DND-41 (cell line): Measurements from ENCODE around the gene MAGEA11.

ENCODE experiments used
- ATAC-seq: fragments of 200-7000 bp; cut with Tn5 transposase; 3 replicates; pipeline ENCODE4 v1.9.1; 2021; ENCODE audit warnings: low read depth; ENCODE audit not compliant: insufficient read depth
- DNase-seq: peaks from one replicate; pipeline ENCODE4 v3.0.0-alpha.2; 2020
- H2AFZ ChIP-seq: 2 replicates; pipeline ENCODE4 v1.6.0; 2012; ENCODE audit warnings: low read depth, low read length
- H3K27ac ChIP-seq: 2 replicates; pipeline ENCODE4 v1.5.1; 2012; ENCODE audit warnings: low read length, inconsistent platforms
- H3K27me3 ChIP-seq: fragments of 200-600 bp; sonication (generic); 2 replicates; pipeline ENCODE4 v1.6.0; 2012; ENCODE audit warnings: low read length, mild to moderate bottlenecking, inconsistent platforms; ENCODE audit not compliant: insufficient read depth, poor library complexity
- H3K36me3 ChIP-seq: 2 replicates; pipeline ENCODE4 v1.5.1; 2012; ENCODE audit warnings: low read length, inconsistent platforms; ENCODE audit not compliant: insufficient read depth
- H3K4me1 ChIP-seq: 2 replicates; pipeline ENCODE4 v1.5.1; 2012; ENCODE audit warnings: mild to moderate bottlenecking, low read length; ENCODE audit not compliant: insufficient read depth
- H3K4me2 ChIP-seq: 2 replicates; pipeline ENCODE4 v1.6.0; 2012; ENCODE audit warnings: mild to moderate bottlenecking, moderate library complexity, low read length, inconsistent platforms; ENCODE audit not compliant: insufficient read depth
- H3K4me3 ChIP-seq, 2 experiments: fragments of 200-600 bp in 1 of 2; shearing (Covaris generic) in 1 of 2; 2 replicates each; pipeline ENCODE4 v1.5.1; 2012 to 2016; ENCODE audit warnings: inconsistent platforms in 2 of 2, low read length in 2 of 2, mild to moderate bottlenecking in 2 of 2, low read depth in 1 of 2, moderate library complexity in 1 of 2
- H3K79me2 ChIP-seq: 2 replicates; pipeline ENCODE4 v1.6.0; 2012; ENCODE audit warnings: low read length, inconsistent platforms; ENCODE audit not compliant: insufficient read depth
- H3K9ac ChIP-seq: 2 replicates; pipeline ENCODE4 v1.6.0; 2012; ENCODE audit warnings: low read depth, mild to moderate bottlenecking, inconsistent platforms, low read length, moderate library complexity
- H3K9me3 ChIP-seq: 2 replicates; pipeline ENCODE4 v1.5.1; 2012; ENCODE audit warnings: low read length, moderate library complexity, mild to moderate bottlenecking, inconsistent platforms; ENCODE audit not compliant: insufficient read depth, severe bottlenecking
- H4K20me1 ChIP-seq: 2 replicates; pipeline ENCODE4 v1.6.0; 2012; ENCODE audit warnings: low read length; ENCODE audit not compliant: insufficient read depth
- CTCF ChIP-seq: IDR thresholded peaks from 2 replicates; pipeline ENCODE4 v1.5.1; 2012; ENCODE audit warnings: borderline replicate concordance, low read length, moderate library complexity, mild to moderate bottlenecking; ENCODE audit not compliant: poor library complexity, severe bottlenecking; ENCODE audit errors: extremely low read depth
- EZH2 ChIP-seq: IDR thresholded peaks from 3 replicates; pipeline ENCODE4 v1.6.1; 2012; ENCODE audit warnings: borderline replicate concordance, low read depth, mild to moderate bottlenecking, moderate library complexity, low read length, inconsistent platforms; ENCODE audit not compliant: severe bottlenecking

MAGEA11 gene

GRCh38 chrX:149699761-149700160 is 12.1 kb upstream of the MAGEA11 start:
- Histone ChIP-seq H3K27me3 (no peaks in the 10 kb centered on the region), H3K36me3 (no peaks in the 10 kb centered on the region), H3K9ac (no peak overlapping the region), H2AFZ (no peak overlapping the region), H3K27ac (no peak overlapping the region), H3K79me2 (no peaks in the 10 kb centered on the region), H3K4me3 (no peak overlapping the region), H3K9me3 (no peaks in the 10 kb centered on the region), H3K4me2 (no peak overlapping the region), H3K4me1 (no peaks in the 10 kb centered on the region), H4K20me1 (no peaks in the 10 kb centered on the region)
- no peak for TF ChIP-seq EZH2
- TF ChIP-seq CTCF, result no peak
- ATAC-seq (no peak), DNase-seq (no peak)

- Histone ChIP-seq H3K9me3 (no peaks in the 10 kb centered on the region), H3K4me1 (no peaks in the 10 kb centered on the region), H3K79me2 (no peaks in the 10 kb centered on the region), H3K27ac (no peak overlapping the region), H3K9ac (no peak overlapping the region), H3K4me3 (no peak overlapping the region), H3K27me3 (no peaks in the 10 kb centered on the region), H2AFZ (no peak overlapping the region), H3K36me3 (no peaks in the 10 kb centered on the region), H3K4me2 (no peak overlapping the region), H4K20me1 (no peaks in the 10 kb centered on the region)
- ATAC-seq, result no peak
- TF ChIP-seq EZH2 (no peak), CTCF (no peak)
- DNase-seq, result no peak
These were observed 7.2 kb upstream of the MAGEA11 start for GRCh38 chrX:149704664-149705063.

GRCh38 chrX:149707147-149707901 is 4.5 kb upstream of the MAGEA11 start:
- Histone ChIP-seq H3K79me2 (no peaks in the 10 kb centered on the region), H2AFZ (no peak overlapping the region), H3K9me3 (no peaks in the 10 kb centered on the region), H3K4me2 (no peak overlapping the region), H3K4me1 (no peaks in the 10 kb centered on the region), H3K27ac (no peak overlapping the region), H3K9ac (no peak overlapping the region), H3K27me3 (no peaks in the 10 kb centered on the region), H4K20me1 (no peaks in the 10 kb centered on the region), H3K36me3 (no peaks in the 10 kb centered on the region), H3K4me3 (no peak overlapping the region)
- TF ChIP-seq CTCF (no peak), EZH2 (no peak)
- DNase-seq (no peak), ATAC-seq (no peak)

- no peak for ATAC-seq
- H2AFZ ChIP-seq, result no peak overlapping the region
- H3K27ac ChIP-seq, result no peak overlapping the region
- no peaks in the 10 kb centered on the region for H3K9me3 ChIP-seq
- H3K79me2 ChIP-seq, result no peaks in the 10 kb centered on the region
- H3K9ac ChIP-seq, result no peak overlapping the region
- no peaks in the 10 kb centered on the region for H3K27me3 ChIP-seq
- H3K4me1 ChIP-seq, result no peaks in the 10 kb centered on the region
- no peak for TF ChIP-seq EZH2
- TF ChIP-seq CTCF, result no peak
- no peak for DNase-seq
- H3K4me3 ChIP-seq, result no peak overlapping the region
- H3K36me3 ChIP-seq, result no peaks in the 10 kb centered on the region
- no peak overlapping the region for H3K4me2 ChIP-seq
- no peaks in the 10 kb centered on the region for H4K20me1 ChIP-seq
These were observed 971 bp downstream of the MAGEA11 start for GRCh38 chrX:149712831-149713230.
